Thyroid gland (tissue), 4 donors: ENCODE results near the gene PLXNA1. TPM values are rescaled to one million over a fixed set of nuclear protein-coding genes. Genes with fewer than 3 reads are reported as not detected.

Source experiments
- DNase-seq, 2 donors: peaks; one replicate each; pipeline ENCODE4 v3.0.0-alpha.2; 2019
- H3K27ac ChIP-seq, 3 donors: fragments of 200-600 bp; sonication (generic); 1 replicate in 2 of 3; 2 replicates in 1 of 3; pipeline ENCODE4 v1.5.1; 2016 to 2019; ENCODE audit warnings: mild to moderate bottlenecking in 1 of 3, moderate library complexity in 1 of 3
- H3K27me3 ChIP-seq: fragments of 200-600 bp; sonication (generic); one replicate; pipeline ENCODE4 v1.5.1; 2019
- H3K36me3 ChIP-seq, 2 donors: fragments of 200-600 bp; sonication (generic); one replicate each; pipeline ENCODE4 v1.5.1; 2016 to 2019
- H3K4me1 ChIP-seq, 2 donors: fragments of 200-600 bp; sonication (generic); one replicate each; pipeline ENCODE4 v1.5.1; 2017 to 2019
- H3K4me3 ChIP-seq, 3 donors: fragments of 200-600 bp; sonication (generic); replicated peaks in 1 of 3; 1 replicate in 2 of 3; 2 replicates in 1 of 3; pipeline ENCODE4 v1.5.1; 2016; ENCODE audit warnings: mild to moderate bottlenecking in 1 of 3
- H3K9me3 ChIP-seq: fragments of 200-600 bp; sonication (generic); one replicate; pipeline ENCODE4 v1.5.1; 2017
- POLR2A ChIP-seq, 2 donors: fragments of 450-650 bp; IDR thresholded peaks; one replicate each; pipeline ENCODE4 v1.6.1; 2017; ENCODE audit warnings: antibody characterized with exemption in 2 of 2, mild to moderate bottlenecking in 2 of 2, moderate library complexity in 1 of 2
- WGBS, 2 donors: methylation state at CpG; one replicate each; pipeline ENCODE4 v1.1.5; 2017; 5-methylcytosine and 5-hydroxymethylcytosine counted together
- intact Hi-C: fragments of 100-400 bp; cut with DNase I; formaldehyde crosslinking; loops from one replicate; pipeline ENCODE4 v1.15.1; 2023
- total RNA-seq, 4 donors: library from RNA; depleted of rRNA; stranded (reverse); fragments of >200 nt; gene quantifications; one replicate each; pipeline ENCODE4 v1.2.3, GENCODE V29; 2016
- TF ChIP-seq, protein P1 (sequence below), 6 experiments: fragments of 200-600 bp in 3 of 6; fragments of 450-650 bp in 3 of 6; sonication (generic) in 3 of 6; IDR thresholded peaks; one replicate each; pipeline ENCODE4 v1.5.1; 2016 to 2019; ENCODE audit warnings: antibody characterized with exemption in 6 of 6, mild to moderate bottlenecking in 2 of 6, inconsistent platforms in 1 of 6, moderate library complexity in 1 of 6

PLXNA1 gene
- total RNA-seq, 4 donors from 2014 or later, result 16.0 to 28.0 (median 22.8) TPM

DNA sequence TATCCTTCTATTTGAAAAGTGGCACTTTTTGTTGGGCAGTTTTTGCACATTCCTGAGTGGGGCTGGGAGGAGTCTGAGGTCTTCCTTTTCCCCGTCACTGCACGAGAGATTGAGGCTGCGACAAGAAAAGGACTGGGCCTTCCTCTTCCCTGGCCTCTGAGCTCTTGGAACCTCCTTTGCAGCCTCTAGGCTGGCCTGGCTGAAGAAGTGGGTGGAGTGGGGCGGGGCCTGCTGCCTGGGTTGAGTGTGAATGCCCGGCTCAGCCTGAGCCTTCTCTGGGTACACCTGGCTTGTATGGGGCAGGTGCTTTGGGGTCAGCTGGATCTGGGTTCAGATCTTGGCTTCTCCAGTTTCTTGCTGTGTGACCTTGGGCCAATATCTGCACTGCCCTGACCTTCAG lies 43.1 kb downstream of the PLXNA1 start:
- TF ChIP-seq, protein P1, sequence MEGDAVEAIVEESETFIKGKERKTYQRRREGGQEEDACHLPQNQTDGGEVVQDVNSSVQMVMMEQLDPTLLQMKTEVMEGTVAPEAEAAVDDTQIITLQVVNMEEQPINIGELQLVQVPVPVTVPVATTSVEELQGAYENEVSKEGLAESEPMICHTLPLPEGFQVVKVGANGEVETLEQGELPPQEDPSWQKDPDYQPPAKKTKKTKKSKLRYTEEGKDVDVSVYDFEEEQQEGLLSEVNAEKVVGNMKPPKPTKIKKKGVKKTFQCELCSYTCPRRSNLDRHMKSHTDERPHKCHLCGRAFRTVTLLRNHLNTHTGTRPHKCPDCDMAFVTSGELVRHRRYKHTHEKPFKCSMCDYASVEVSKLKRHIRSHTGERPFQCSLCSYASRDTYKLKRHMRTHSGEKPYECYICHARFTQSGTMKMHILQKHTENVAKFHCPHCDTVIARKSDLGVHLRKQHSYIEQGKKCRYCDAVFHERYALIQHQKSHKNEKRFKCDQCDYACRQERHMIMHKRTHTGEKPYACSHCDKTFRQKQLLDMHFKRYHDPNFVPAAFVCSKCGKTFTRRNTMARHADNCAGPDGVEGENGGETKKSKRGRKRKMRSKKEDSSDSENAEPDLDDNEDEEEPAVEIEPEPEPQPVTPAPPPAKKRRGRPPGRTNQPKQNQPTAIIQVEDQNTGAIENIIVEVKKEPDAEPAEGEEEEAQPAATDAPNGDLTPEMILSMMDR (IDR thresholded peaks at IDR 0.05), result no peak
- no peak for TF ChIP-seq POLR2A (IDR thresholded peaks at IDR 0.05)
- DNase-seq, result no peak
- intact Hi-C loops, result no loop called here
- no peak overlapping the region for H3K27ac ChIP-seq
- WGBS, 2 donors, result 90 to 96% methylated on average over 4 of the region's 5 CpGs
- H3K9me3 ChIP-seq, result no peaks in the 10 kb centered on the region
- H3K4me3 ChIP-seq, result no peak overlapping the region
- no peaks in the 10 kb centered on the region for H3K27me3 ChIP-seq
- H3K36me3 ChIP-seq, result peaks cover 25 to 35% of the 10 kb centered on the region in 2 donors
- H3K4me1 ChIP-seq, result no peaks in the 10 kb centered on the region

DNA sequence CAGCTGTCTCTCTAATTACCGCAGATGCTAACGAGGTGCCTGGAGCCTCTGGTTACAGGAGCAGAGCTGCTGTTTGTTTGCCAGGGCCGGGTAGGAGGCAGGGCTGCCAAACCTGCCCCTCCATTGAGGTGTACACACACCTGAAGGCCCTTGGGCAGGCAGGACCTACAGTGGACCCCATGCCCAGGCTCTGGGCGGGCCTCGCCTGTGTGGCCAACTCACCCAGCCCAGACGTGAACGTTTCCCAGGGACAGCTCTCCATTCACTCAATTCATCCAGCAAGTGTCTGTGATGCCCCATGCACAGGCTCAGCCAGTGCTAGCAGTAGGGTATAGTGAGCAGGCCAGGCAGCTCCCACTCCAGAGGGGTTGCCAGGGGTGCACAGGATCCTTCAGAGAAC lies 43.7 kb downstream of the PLXNA1 start:
- DNase-seq, result no peak
- no peaks in the 10 kb centered on the region for H3K27me3 ChIP-seq
- peaks cover 25 to 33% of the 10 kb centered on the region in 2 donors for H3K36me3 ChIP-seq
- H3K4me1 ChIP-seq, result no peaks in the 10 kb centered on the region
- no peaks in the 10 kb centered on the region for H3K9me3 ChIP-seq
- 93 to 94% methylated on average over 3 of the region's 7 CpGs for WGBS, 2 donors
- intact Hi-C loops, result no loop called here
- H3K4me3 ChIP-seq, result no peak overlapping the region
- TF ChIP-seq, protein P1 (IDR thresholded peaks at IDR 0.05), result no peak
- TF ChIP-seq POLR2A (IDR thresholded peaks at IDR 0.05), result no peak
- H3K27ac ChIP-seq, result no peak overlapping the region

DNA sequence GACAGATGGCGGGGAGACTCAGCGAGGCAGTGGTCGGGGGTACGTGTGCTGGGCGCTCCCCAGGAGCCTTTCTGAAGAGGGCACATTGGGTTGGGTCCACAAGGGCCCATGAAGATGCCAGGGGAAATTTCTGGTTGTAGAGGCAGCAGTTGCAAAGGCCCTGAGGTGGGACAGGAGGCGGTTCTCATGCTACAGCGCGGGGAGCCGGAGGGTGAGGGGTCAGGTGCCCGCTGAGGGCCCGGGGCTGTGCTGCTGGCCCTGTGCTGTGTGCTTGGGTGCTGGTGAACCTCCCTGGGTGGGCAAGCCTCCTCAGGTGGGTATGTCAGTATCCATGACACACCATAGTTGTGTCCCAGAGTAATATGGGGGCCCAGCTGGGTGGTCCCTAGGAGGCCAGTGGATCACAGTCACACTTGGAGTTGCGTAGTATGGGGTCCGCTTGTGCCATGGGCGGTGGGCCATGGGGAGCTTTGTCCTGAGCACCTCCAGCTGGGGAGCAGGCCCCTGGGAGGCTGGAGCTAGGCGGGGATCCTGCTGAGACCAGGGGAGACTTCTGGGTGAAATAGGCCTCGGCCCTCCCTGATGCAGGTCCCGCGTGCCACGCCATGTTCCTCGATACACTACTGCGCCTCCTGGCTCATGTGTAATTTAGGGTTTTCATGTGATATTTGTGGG lies 44.3 kb downstream of the PLXNA1 start:
- TF ChIP-seq, protein P1 (IDR thresholded peaks at IDR 0.05), result no peak
- TF ChIP-seq POLR2A (IDR thresholded peaks at IDR 0.05), result no peak
- no peaks in the 10 kb centered on the region for H3K9me3 ChIP-seq
- WGBS, 2 donors, result 97% methylated on average over 21 of the region's 21 CpGs
- H3K36me3 ChIP-seq, result peaks cover 22 to 31% of the 10 kb centered on the region in 2 donors
- no peak for DNase-seq
- no peak overlapping the region for H3K4me3 ChIP-seq
- no peaks in the 10 kb centered on the region for H3K27me3 ChIP-seq
- H3K27ac ChIP-seq, result no peak overlapping the region
- intact Hi-C loops, result no loop called here
- no peaks in the 10 kb centered on the region for H3K4me1 ChIP-seq

DNA sequence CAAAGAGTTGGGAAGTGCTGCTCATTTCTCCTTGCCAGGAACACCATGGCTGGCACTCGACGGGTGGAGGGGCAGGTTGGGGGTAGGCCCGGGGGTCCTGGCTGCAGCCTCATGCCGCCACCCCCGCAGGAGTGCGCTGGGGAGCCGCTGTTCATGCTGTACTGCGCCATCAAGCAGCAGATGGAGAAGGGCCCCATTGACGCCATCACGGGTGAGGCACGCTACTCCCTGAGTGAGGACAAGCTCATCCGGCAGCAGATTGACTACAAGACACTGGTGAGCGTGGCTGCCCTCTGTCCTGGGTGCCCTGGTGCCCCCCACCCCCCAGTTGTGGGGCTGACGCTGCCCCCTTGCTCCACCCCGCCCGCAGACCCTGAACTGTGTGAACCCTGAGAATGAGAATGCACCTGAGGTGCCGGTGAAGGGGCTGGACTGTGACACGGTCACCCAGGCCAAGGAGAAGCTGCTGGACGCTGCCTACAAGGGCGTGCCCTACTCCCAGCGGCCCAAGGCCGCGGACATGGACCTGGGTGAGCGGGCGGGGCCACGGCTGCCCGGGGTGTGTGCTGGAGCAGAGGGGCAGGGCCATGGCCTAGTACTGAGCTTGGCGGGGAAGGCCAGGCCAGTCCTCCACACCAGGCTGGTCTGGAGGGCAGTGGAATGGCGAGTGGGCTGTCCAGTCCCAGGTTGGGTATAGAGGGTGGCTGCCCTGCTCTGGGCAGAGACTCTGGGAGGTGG lies 45.1 kb downstream of the PLXNA1 start:
- no peak for DNase-seq
- 89 to 94% methylated on average over 7 to 13 of the region's 29 CpGs for WGBS, 2 donors
- TF ChIP-seq, protein P1 (IDR thresholded peaks at IDR 0.05), result no peak

More for the DNA sequence above, 45.1 kb downstream of the PLXNA1 start:
- H3K4me1 ChIP-seq, result no peaks in the 10 kb centered on the region
- intact Hi-C loops, result no loop called here
- no peak overlapping the region for H3K27ac ChIP-seq
- H3K36me3 ChIP-seq, result peaks cover 22 to 33% of the 10 kb centered on the region in 2 donors
- no peak overlapping the region for H3K4me3 ChIP-seq
- H3K27me3 ChIP-seq, result no peaks in the 10 kb centered on the region
- no peaks in the 10 kb centered on the region for H3K9me3 ChIP-seq
